HG02759 (cell line): Measurements from ENCODE around the gene GRK7.
"Not testable (repeated sequence)": the region's sequence is repeated elsewhere in the genome, so short reads cannot be mapped to it uniquely, and the experiment has no call there.

Source experiments
- ATAC-seq: cut with Tn5 transposase; IDR thresholded peaks from one replicate; pipeline ENCODE4 v1.9.1; 2021; ENCODE audit warnings: mild to moderate bottlenecking, moderate library complexity; ENCODE audit not compliant: unreplicated experiment

GRK7 gene

GRCh38 chr3:141793476-141794260 is 30.5 kb downstream of the GRK7 start:
- no peak for ATAC-seq

GRCh38 chr3:141795276-141795675 is 32.1 kb downstream of the GRK7 start:
- no peak for ATAC-seq

DNA sequence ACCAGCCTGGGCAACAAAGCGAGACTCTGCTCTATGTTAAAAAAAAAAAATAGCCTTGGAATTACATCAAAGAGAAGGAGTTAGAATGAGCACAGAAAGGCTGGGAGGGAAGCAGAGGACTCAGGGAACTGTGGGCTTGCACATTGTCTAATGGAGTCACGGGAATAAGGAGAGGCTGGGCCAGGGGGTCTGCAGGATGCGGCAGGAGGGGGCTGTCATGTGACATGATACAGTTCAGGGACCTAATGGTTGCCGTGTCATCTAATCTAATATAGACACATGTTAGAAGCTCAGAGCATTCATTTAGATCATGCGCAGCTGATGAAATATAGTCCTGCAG is 32.5 kb downstream of the GRK7 start:
- no peak for ATAC-seq

DNA sequence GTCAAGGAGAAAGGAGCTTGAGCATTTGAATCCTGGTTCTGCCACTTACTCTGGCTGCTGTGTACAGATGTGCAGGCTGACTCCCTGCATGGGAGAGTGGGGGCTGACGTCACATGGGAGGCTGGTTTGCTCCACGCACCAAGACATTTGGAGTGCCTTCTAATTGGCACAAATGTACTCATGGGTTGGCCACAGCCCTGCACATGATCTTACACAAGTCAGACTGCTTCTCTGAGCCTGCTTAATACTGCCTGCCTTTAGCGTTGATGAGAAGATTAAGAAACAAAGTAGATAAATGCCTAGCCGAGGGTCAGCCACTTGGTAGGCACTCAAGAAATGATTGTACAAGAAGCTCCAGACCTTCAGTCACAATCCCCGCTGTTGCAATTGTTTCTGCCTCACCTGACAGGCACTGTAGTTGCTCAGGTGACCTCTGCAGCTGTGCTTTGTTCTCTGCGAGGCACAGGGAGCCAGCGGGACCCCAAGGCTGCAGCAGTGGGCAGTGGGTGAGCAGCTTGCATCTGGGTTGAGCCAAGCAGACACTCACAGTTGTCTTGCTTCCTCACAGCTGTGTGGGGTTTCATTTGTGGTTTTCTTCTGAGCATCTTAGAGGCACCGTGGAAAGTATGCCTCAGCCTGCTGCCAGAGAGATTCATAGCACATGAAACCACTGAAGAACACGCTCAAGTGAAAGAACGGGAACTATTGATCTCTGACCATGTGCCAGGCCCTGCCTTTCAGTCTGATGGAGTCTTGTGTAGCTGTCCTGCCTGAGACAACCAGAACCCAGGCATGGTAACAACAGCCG is 33.1 kb downstream of the GRK7 start:
- ATAC-seq = peak; percentile 97

- ATAC-seq = peak; percentile 30
Measured at GRCh38 chr3:141796889-141797781, 33.9 kb downstream of the GRK7 start.

- ATAC-seq = no peak
Measured at GRCh38 chr3:141797819-141798447, 34.7 kb downstream of the GRK7 start.

- no peak for ATAC-seq
Measured at GRCh38 chr3:141798448-141798845, 35.2 kb downstream of the GRK7 start.

GRCh38 chr3:141802316-141803077 is 39.3 kb downstream of the GRK7 start:
- no peak for ATAC-seq

- ATAC-seq = not testable (repeated sequence)
Measured at GRCh38 chr3:141803538-141803937, 40.3 kb downstream of the GRK7 start.

DNA sequence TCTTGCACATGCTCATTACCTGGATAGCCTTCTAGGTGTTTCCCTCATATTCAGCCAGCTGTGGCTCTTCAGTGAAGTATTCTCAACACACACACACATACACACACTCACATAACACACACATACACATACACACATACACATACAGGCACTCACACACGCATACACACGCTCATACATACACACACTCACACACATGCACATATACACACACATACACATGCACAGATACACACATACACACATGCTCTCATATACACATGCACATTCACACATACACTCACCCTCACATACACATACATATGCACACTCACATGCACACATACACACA is 41.2 kb downstream of the GRK7 start:
- ATAC-seq = no peak

DNA sequence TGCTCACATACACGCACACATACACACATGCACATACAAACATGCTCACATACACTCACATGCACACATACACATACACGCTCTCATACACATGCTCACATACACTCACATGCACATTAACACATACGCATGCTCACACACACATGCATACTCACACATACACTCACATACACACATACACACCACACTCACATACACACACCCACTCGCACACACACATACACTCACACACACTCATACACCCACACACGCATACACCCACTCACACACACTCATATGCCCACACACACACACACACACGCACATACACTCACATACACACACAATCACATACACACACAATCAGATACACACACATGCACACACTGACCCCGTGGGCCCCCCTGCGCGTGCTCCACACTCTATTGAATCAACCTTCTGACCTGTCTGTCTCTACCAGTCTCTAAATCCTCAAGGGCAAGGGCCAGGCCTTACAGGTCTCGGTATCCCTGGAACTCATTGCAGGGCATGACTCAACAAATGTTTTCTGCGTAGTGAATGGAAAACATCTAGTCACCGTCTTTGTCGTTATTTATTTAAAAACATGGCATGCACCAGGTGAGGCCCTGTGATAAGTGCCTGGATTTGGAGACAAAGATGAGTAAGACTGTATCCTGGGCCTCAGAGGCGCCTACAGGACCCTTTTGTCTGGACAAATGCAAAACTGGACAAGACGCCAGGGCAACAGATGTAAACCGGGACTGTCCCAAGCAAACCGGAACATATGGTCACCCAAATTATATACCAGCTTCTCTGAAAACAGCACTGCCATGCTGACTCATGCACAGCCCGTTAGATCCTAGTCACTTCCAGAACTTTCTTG is 41.8 kb downstream of the GRK7 start:
- ATAC-seq = no peak

DNA sequence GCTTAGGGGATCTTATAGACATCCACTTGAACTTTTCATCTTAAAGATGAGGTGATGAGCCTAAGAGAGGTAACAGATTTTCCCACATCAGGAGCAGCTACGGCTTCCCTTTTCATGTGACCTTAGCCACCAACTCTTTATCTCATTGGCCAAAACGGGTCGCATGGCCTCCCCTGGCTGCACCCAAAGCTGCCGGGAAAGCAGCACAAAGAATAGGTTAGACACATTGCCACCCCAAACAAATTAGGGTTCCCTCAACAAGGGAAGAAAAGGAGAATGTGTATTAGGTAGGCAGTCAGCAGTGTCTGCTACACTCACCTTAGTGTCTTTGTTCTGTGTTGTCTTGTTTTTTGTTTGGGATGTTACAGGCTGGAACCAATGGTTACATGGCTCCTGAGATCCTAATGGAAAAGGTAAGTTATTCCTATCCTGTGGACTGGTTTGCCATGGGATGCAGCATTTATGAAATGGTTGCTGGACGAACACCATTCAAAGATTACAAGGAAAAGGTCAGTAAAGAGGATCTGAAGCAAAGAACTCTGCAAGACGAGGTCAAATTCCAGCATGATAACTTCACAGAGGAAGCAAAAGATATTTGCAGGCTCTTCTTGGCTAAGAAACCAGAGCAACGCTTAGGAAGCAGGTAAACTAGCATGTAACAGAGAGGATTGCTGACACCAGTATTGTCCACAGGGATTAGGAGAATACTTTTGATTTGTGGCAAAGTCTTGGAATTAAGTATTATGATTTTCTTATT is 44.2 kb downstream of the GRK7 start:
- no peak for ATAC-seq

DNA sequence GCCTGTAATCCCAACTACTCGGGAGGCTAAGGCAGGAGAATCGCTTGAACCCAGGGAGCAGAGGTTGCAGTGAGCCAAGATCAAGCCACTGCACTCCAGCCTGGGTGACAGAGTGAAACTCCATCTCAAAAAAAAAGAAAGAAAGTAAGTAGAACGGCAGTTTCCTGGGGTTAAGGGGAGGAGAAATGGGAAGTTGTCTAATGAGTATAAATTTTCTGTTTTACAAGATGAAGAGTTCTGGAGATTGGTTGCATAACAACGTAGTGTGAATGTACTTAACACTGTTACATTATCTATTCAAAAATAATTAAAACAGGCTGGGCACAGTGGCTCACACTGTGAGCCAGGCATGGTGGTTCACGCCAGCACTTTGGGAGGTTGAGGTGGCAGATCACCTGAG is 45.4 kb downstream of the GRK7 start:
- ATAC-seq = no peak

DNA sequence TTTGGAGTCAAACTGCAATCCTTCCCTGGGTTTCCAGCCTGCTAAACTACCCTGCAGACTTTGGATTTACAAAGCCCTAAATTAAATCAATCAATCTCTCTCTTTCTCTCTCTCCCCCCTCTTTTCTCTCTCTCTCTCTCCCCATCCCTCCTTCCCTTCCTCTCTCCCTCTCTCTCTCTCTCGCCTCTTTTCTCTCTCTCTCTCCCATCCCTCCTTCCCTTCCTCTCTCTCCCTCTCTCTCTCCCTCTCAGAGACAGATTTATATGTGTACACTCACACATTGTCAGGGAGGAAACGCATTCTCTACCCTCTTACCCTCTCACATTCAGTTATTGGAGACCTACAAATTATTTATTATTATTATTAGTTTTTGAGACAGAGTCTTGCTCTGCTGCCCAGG is 47.0 kb downstream of the GRK7 start:
- ATAC-seq = no peak

DNA sequence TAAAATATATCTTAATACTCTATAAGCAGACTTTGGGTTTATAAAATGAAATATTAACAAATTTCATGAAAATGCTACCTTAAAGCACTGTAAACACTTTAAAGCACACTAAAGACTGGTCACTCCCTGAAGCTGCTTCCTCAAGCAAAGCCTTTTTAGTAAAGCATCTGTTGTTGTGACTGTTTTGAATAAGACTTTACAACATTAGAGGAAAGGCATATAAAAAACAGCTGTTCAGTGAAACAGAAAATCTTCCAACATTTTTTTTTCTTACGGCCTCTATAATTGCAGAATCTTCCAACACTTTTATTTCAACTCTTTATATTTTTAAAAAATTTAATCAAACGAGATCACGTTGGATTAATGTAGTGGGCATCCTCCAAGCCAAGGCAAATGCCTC is 48.1 kb downstream of the GRK7 start:
- ATAC-seq = no peak

DNA sequence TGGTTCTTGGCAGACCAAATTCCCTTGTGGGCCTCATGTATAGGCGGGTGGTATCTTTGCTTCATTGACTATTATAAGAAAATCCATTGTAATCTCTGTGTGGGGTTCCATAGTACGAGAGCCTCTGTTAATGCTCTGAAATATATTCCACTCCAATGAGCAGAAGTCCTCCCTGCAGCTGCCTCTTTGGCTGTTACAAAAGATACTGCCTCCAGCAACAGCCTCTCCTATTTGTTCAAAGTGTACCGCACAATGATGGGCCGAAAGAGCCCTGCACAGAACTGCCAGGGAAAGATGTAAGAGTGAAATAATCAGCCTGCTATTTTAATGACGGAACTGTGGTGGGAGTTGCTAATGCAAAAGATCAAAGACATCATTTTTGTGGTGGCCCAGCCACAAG is 48.9 kb downstream of the GRK7 start:
- no peak for ATAC-seq

- no peak for ATAC-seq
Measured at GRCh38 chr3:141812586-141812985, 49.4 kb downstream of the GRK7 start.
